Left lobe of liver (tissue), 2 donors: Measurements from ENCODE around the gene IQCE. TPM values are rescaled to one million over a fixed set of nuclear protein-coding genes. Genes with fewer than 3 reads are reported as not detected.
A peak's percentile ranks its signal among the peaks of the same experiment; 100 is the strongest.
"Not testable (repeated sequence)": the region's sequence is repeated elsewhere in the genome, so short reads cannot be mapped to it uniquely, and the experiment has no call there.

Source experiments
- ATAC-seq: fragments of 200-7000 bp; cut with Tn5 transposase; one replicate; pipeline ENCODE4 v1.9.1; 2020; ENCODE audit warnings: mild to moderate bottlenecking, moderate library complexity
- DNase-seq: peaks from one replicate; pipeline ENCODE4 v3.0.0-alpha.2; 2020; ENCODE audit warnings: low spot score
- total RNA-seq: library from RNA; stranded (reverse); gene quantifications from one replicate; pipeline ENCODE4 v1.2.1, GENCODE V29; 2021
- donor health status: DM: no; HTN: no; CAD: no; lungs with moderate emphysema.
- donor health status: DM: no; HTN: yes; CAD: no.

Gene IQCE
- total RNA-seq, 1 donor from 2014 or later, result 5.7 TPM

DNA sequence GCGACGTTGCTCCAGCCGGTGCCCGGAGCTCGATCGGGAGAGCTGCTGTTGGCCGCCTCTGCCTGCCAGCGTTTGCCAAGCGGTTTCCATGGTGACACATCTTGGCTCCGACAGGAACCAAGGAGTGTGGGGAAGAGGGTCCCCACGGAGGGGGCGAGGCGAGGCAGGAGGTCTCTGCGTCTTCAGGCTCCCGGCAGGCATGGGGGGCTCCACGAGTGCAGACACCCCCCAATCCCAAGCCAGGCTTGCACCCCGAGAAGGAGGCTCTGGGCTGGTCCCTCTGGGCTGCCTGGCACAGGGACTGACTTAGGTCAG, 27.0 kb upstream of the IQCE start:
- not testable (repeated sequence) for DNase-seq, ATAC-seq

DNA sequence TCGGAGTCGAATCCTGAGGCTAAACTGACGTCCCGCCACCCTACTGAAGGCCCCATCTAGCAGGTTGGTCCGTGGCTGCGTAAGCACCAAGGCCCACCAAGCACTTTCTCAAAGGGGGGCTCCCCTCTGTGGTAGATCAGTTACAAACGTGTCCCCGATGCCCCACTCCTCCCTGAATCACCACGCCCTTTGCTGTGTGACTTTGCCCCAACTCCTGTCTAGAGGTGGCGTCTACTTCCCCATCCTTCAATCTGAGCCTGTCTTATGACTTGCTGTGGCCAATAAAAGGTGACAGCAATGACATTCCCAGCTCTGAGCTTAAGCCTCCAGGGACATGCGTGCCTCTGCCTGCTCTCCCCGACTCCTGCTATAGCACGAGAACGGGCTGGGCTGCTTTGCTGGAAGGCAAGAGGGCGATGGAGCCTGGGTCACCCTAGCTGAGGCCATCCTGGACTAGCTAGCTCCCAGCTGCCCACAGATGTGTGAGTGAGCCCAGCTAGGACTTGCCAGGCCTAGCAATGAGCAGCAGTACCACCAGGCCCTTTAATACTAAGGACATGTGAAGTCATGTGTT, 26.5 kb upstream of the IQCE start:
- not testable (repeated sequence) for ATAC-seq, DNase-seq

GRCh38 chr7:2532816-2533215, 26.0 kb upstream of the IQCE start:
- not testable (repeated sequence) for ATAC-seq, DNase-seq

GRCh38 chr7:2533566-2533965, 25.2 kb upstream of the IQCE start:
- ATAC-seq, DNase-seq: not testable (repeated sequence)

DNA sequence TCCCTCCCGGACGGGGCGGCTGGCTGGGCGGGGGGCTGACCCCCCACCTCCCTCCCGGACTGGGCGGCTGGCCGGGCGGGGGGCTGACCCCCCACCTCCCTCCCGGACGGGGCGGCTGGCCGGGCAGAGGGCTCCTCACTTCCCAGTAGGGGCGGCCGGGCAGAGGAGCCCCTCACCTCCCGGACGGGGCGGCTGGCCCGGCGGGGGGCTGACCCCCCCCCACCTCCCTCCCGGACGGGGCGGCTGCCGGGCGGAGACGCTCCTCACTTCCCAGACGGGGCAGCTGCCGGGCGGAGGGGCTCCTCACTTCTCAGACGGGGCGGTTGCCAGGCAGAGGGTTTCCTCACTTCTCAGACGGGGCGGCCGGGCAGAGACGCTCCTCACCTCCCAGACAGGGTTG, 24.6 kb upstream of the IQCE start:
- not testable (repeated sequence) for ATAC-seq, DNase-seq

GRCh38 chr7:2535872-2536627, 22.7 kb upstream of the IQCE start:
- not testable (repeated sequence) for ATAC-seq

DNA sequence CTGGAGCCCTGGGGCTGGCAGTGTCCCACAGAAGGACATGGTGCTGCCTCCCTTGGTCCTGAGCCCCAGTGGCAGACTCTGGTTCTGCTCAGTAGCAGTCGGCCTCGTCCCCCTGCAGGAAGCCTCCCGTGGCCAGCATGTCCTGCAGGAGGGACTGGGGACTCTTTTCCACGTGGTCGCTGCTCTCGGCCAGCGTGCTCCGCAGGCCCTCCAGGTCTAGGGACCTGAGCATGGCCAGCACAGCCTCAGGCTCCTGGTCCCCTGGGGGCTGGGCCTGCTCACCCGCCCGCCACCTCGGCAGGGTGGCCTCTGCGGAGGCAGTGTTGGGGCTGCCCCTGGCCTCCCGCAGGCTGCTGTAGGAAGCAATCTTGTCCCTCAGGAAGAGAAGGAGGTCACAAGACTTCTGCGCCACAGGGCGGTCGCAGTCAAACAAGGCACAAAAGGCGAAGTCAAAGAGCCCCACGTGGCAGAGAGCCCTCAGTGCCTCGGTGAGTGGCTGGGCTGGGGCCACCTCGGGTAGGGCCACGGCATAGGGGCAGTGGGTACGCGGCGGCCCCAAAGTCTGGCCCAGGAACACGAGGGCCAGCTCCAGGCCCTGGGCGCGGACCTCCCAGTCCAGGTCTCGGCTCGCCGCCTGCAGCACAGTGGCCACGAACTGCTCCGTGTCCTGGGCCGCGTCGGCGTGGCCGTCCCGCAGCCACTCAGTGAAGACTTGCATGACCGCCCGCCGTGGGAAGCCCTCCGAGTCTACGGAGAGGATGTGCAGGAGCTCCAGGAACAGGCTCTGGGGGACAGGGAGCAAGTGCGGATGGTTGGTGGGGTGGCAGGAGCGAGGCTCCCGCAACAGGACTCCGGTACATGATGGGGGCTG, 20.6 kb upstream of the IQCE start:
- DNase-seq (no peak), ATAC-seq (peak; percentile 11)

More at GRCh38 chr7:2535872-2536627, 22.7 kb upstream of the IQCE start:
- not testable (repeated sequence) for DNase-seq

DNA sequence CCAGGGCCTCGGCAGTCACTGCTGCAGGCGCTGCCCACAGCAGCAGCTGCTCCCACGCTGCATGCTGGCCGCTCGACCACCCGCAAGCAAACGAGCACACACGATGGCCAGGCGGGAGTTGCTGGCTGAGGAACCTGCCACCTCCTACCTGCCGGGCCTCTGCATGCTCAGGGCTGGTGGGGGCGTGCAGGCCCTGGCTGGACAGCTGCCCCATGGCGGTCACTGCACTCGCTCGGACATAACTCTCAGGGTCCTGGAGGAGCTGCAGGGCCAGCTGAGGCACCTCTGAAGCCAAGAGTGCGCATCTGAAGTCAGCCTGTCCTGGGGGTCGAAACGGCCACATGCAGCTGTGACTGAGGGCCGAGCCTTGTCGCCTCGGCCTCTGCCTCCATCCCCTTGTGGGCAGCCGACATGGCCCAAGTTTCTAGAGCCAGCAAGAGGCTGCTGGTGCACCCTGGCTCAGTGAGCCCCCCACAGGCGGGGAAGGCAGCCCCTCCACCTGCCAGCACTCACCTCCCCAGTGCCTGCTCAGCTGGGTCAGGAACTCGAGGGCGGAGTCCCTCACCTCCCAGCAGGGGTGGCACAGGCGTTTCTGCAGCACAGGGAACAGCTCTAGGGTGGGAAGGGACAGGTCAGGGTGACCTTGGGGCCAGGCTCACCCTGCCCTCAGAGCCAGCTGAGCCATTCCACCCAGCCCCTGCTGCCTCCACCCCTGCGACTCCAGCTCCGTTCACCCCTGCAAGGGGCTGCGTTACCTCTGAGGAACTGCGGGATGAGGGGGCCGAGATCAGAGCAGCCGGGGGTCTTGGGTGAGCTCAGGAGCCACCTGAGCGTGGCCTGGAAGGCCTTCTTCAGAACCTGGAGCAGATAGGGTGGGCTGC, 19.5 kb upstream of the IQCE start:
- ATAC-seq (no peak), DNase-seq (no peak)

DNA sequence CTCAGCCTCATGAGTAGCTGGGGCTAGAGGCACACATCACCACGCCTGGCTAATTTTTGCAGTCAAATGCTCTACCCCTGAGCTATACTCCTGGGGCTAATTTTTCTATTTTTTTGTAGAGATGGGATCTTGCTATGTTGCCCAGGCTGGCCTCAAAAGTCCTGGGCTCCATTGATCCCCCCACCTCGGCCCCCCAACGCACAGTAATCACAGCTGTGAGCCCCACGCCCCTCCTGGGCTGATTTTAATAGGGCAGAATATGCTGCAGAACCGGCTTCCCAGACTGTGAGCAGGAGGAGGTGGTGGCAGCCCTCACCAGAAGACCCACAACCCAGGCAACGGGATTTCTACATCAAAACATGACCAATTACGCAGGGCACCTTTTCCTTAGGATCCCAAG, 18.6 kb upstream of the IQCE start:
- ATAC-seq, result no peak
- DNase-seq, result no peak

DNA sequence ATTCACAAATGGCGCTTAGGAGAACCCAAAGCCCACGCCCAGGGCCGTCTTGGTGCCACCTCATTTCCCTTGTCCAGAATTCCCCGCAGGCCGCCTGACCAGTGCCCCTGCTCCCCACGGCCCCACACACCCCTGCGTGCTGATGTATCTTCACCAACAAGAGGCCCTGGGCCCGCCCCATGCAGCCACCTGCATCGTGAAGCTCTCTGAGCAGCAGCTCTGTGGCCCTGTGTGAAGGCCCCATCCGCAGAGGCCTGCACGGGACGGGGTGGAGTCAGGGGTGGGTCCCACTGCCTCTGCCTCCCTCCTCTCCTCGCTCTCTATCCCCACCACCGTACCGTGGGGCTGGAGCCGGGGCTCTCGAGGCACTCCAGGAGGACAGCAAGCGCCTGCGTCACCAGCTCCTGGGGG, 18.1 kb upstream of the IQCE start:
- ATAC-seq (no peak), DNase-seq (no peak)

GRCh38 chr7:2541291-2542010, 17.3 kb upstream of the IQCE start:
- DNase-seq (no peak), ATAC-seq (no peak)

- no peak for DNase-seq
- ATAC-seq, result no peak
Observed at GRCh38 chr7:2542011-2542915, 16.5 kb upstream of the IQCE start.

GRCh38 chr7:2542916-2543871, 15.6 kb upstream of the IQCE start:
- no peak for DNase-seq
- ATAC-seq, result no peak

GRCh38 chr7:2544541-2545188, 14.1 kb upstream of the IQCE start:
- DNase-seq (no peak), ATAC-seq (no peak)

- no peak for DNase-seq
- ATAC-seq, result no peak
Observed at GRCh38 chr7:2545746-2546425, 12.9 kb upstream of the IQCE start.

- ATAC-seq, result no peak
Observed at GRCh38 chr7:2546776-2547586, 11.8 kb upstream of the IQCE start.

More at GRCh38 chr7:2546776-2547586, 11.8 kb upstream of the IQCE start:
- DNase-seq, result no peak
